GM12878 (cell line): ENCODE measurements around the gene DEFB124. TPM values are rescaled to one million over a fixed set of nuclear protein-coding genes. Genes with fewer than 3 reads are reported as not detected.

Experiments
- BCLAF1 ChIP-seq: fragments of 450-650 bp; IDR thresholded peaks from 2 replicates; pipeline ENCODE4 v1.6.1; 2017; ENCODE audit warnings: antibody characterized with exemption, mild to moderate bottlenecking, moderate library complexity
- CBX3 ChIP-seq: fragments of 200-600 bp; sonication (generic); IDR thresholded peaks from 2 replicates; pipeline ENCODE4 v1.6.1; 2016; ENCODE audit warnings: low read depth, borderline replicate concordance
- CBX5 ChIP-seq: sonication (generic); IDR thresholded peaks from 2 replicates; pipeline ENCODE4 v1.6.1; 2016; ENCODE audit warnings: low read depth, moderate library complexity, mild to moderate bottlenecking, inconsistent platforms
- CHD1 ChIP-seq: IDR thresholded peaks from 2 replicates; pipeline ENCODE4 v1.6.1; 2012; ENCODE audit warnings: low read depth, low read length, improper control_type of control experiment
- E4F1 ChIP-seq: fragments of 450-650 bp; IDR thresholded peaks from 2 replicates; pipeline ENCODE4 v1.6.1; 2018; ENCODE audit warnings: borderline replicate concordance, mild to moderate bottlenecking; ENCODE audit not compliant: partially characterized antibody
- IRF5 ChIP-seq: fragments of 450-650 bp; IDR thresholded peaks from 2 replicates; pipeline ENCODE4 v1.6.1; 2017; ENCODE audit warnings: borderline replicate concordance
- MXI1 ChIP-seq: fragments of 150-350 bp; IDR thresholded peaks from 2 replicates; pipeline ENCODE4 v1.6.1; 2011; ENCODE audit warnings: low read depth, mild to moderate bottlenecking, inconsistent platforms, low read length, improper control_type of control experiment
- PML ChIP-seq: IDR thresholded peaks from 2 replicates; pipeline ENCODE4 v1.6.1; 2012; ENCODE audit warnings: low read length, inconsistent platforms
- POLR2A ChIP-seq: IDR thresholded peaks from 2 replicates; pipeline ENCODE4 v1.6.1; 2011; ENCODE audit warnings: low read depth, mild to moderate bottlenecking, low read length
- RAD51 ChIP-seq: fragments of 450-650 bp; IDR thresholded peaks from 2 replicates; pipeline ENCODE4 v1.6.1; 2016; ENCODE audit warnings: moderate library complexity, mild to moderate bottlenecking, inconsistent platforms
- RB1 ChIP-seq: fragments of 450-650 bp; formaldehyde crosslinking; IDR thresholded peaks from 2 replicates; pipeline ENCODE4 v1.6.1; 2017; ENCODE audit warnings: mild to moderate bottlenecking, borderline replicate concordance
- SPI1 ChIP-seq: IDR thresholded peaks from 2 replicates; pipeline ENCODE4 v1.6.1; 2011; ENCODE audit warnings: low read depth, mild to moderate bottlenecking, low read length, moderate library complexity, borderline replicate concordance; ENCODE audit not compliant: insufficient read depth
- SUZ12 ChIP-seq: fragments of 200-600 bp; sonication (generic); IDR thresholded peaks from one replicate; pipeline ENCODE4 v1.6.1; 2018; ENCODE audit warnings: antibody characterized with exemption, mild to moderate bottlenecking; ENCODE audit not compliant: unreplicated experiment
- TARDBP ChIP-seq: IDR thresholded peaks from 2 replicates; pipeline ENCODE4 v1.6.1; 2016; ENCODE audit warnings: borderline replicate concordance
- ZBTB11 ChIP-seq: fragments of 450-650 bp; formaldehyde crosslinking; IDR thresholded peaks from 2 replicates; pipeline ENCODE4 v1.5.0; 2022; ENCODE audit warnings: mild to moderate bottlenecking, missing genetic modification characterization
- ZNF207 ChIP-seq: fragments of 450-650 bp; IDR thresholded peaks from 2 replicates; pipeline ENCODE4 v1.6.1; 2014; ENCODE audit warnings: antibody characterized with exemption, mild to moderate bottlenecking, borderline replicate concordance
- ZNF384 ChIP-seq: IDR thresholded peaks from 2 replicates; pipeline ENCODE4 v1.6.1; 2012; ENCODE audit warnings: low read depth, mild to moderate bottlenecking, low read length, improper control_type of control experiment, borderline replicate concordance
- polyA plus RNA-seq, 11 experiments: library from polyadenylated mRNA; depleted of rRNA in 4 of 11; unstranded in 6 of 11; stranded (reverse) in 5 of 11; fragments of >200 nt; fragmentation: Nextera tagmentation in 4 of 11; fragmentation: Illumina TruSeq in 1 of 11; extraction: Ambion mirVana in 4 of 11; extraction: Trizol in 1 of 11; gene quantifications; 1 replicate in 1 of 11; 2 replicates in 10 of 11; pipeline versions ENCODE4 v1.2.1 to v1.2.3, GENCODE V29; 2011 to 2016; ENCODE audit warnings: inconsistent platforms in 2 of 11, missing spikeins in 2 of 11, low read depth in 1 of 11
- total RNA-seq, 4 experiments: library from RNA; depleted of rRNA in 3 of 4; stranded (reverse); fragments of >200 nt in 3 of 4; fragmentation: Illumina TruSeq in 1 of 4; extraction: Trizol in 1 of 4; gene quantifications; 2 replicates each; pipeline versions ENCODE4 v1.2.1 to v1.2.3, GENCODE V29; 2013 to 2021

The DEFB124 gene
- total and polyA plus RNA-seq, 10 of the 15 experiments (the other 5 are each of a cell fraction or from before 2014, with no cell fraction given), result not detected

GRCh38 chr20:31514154-31515071, 39.5 kb upstream of the DEFB124 start, which contains the start of gene HM13 (continued):
- TF ChIP-seq CHD1 (no peak), ZNF384 (no peak), PML (no peak), E4F1 (peak; percentile 17), SUZ12 (no peak), ZNF207 (peak; percentile 31; the same call in 1 of the 2 replicates), IRF5 (no peak), TARDBP (no peak), RAD51 (no peak), MXI1 (peak; percentile 95), POLR2A (peak; percentile 100), ZBTB11 (CRISPR knock-in tag) (no peak), RB1 (peak; percentile 77; the same call in 1 of the 2 replicates), CBX3 (no peak), CBX5 (no peak), BCLAF1 (no peak), SPI1 (peak; percentile 43; the same call in 1 of the 2 replicates)
